Measurements from ENCODE around the gene SLC30A2. TPM values are rescaled to one million over a fixed set of nuclear protein-coding genes. Genes with fewer than 3 reads are reported as not detected.

SLC30A2 gene
- total and polyA plus RNA-seq, 9 of the 15 experiments (the other 6 are each of a cell fraction or from before 2014, with no cell fraction given): 0.01 to 0.18 (median 0.06) TPM; not detected in 3

DNA sequence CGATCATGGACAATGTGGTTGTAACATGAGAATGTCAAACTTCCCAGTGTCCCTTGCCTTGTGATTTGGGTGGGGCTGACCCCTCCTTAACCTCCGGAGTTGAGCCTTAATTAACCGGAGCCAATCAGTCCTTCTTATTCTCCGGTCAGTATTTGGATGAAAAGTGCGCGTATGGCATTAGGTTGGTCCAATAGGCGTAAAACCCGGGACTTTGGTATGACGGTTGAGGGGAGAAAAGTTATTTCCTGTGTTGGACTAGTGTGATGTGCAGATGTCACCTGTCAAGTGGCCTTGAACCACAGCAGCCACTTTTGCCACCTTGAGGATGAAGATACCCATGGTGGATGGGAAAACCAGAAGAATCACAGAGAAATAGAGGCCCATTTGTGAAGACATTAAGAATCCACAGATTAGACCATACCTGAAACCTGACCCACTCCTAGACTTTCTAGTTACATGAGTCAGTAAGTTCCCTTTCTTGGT, 53.2 kb downstream of the SLC30A2 start (continued):
- TF ChIP-seq E2F3 (CRISPR knock-in tag; IDR thresholded peaks at IDR 0.05) (no peak), SUPT5H (IDR thresholded peaks at IDR 0.05) (no peak), SRSF7 (optimal IDR thresholded peaks at IDR 0.05; ENCODE audit: low read depth, low read length) (no peak), SNRNP70 (optimal IDR thresholded peaks at IDR 0.05; ENCODE audit: low read depth, low read length) (no peak), ZNF146 (CRISPR knock-in tag; IDR thresholded peaks at IDR 0.05; ENCODE audit: unreplicated experiment) (no peak), ETV5 (CRISPR knock-in tag; IDR thresholded peaks at IDR 0.05; ENCODE audit: low read depth) (no peak), HSF4 (CRISPR knock-in tag; IDR thresholded peaks at IDR 0.05; ENCODE audit: borderline replicate concordance) (no peak), POLR2G (IDR thresholded peaks at IDR 0.05; ENCODE audit: low read depth, low read length) (no peak), ZNF143 (CRISPR knock-in tag; IDR thresholded peaks at IDR 0.05) (no peak), CEBPG (CRISPR knock-in tag; IDR thresholded peaks at IDR 0.05) (no peak), CEBPG (tag; conservative IDR thresholded peaks at IDR 0.05 in 1 of 2, IDR thresholded peaks at IDR 0.05 in 1 of 2) (no peak), KDM5B (IDR thresholded peaks at IDR 0.05; ENCODE audit: insufficient replicate concordance, low read depth, low read length) (no peak), ZNF57 (CRISPR knock-in tag; IDR thresholded peaks at IDR 0.05) (no peak), PPARD (CRISPR knock-in tag; IDR thresholded peaks at IDR 0.05) (no peak), NR2F6 (CRISPR knock-in tag; IDR thresholded peaks at IDR 0.05) (no peak), ETV1 (tag; conservative IDR thresholded peaks at IDR 0.05; ENCODE audit: low read depth) (no peak), FIP1L1 (IDR thresholded peaks at IDR 0.05; ENCODE audit: low read depth, low read length, poor library complexity, severe bottlenecking) (no peak), SREBF2 (CRISPR knock-in tag; IDR thresholded peaks at IDR 0.05) (no peak), SAFB2 (IDR thresholded peaks at IDR 0.05; ENCODE audit: borderline replicate concordance, low read depth, low read length, severe bottlenecking) (no peak), PTTG1 (tag; IDR thresholded peaks at IDR 0.05; ENCODE audit: low read depth) (no peak)
- TF ChIP-seq, protein P1, sequence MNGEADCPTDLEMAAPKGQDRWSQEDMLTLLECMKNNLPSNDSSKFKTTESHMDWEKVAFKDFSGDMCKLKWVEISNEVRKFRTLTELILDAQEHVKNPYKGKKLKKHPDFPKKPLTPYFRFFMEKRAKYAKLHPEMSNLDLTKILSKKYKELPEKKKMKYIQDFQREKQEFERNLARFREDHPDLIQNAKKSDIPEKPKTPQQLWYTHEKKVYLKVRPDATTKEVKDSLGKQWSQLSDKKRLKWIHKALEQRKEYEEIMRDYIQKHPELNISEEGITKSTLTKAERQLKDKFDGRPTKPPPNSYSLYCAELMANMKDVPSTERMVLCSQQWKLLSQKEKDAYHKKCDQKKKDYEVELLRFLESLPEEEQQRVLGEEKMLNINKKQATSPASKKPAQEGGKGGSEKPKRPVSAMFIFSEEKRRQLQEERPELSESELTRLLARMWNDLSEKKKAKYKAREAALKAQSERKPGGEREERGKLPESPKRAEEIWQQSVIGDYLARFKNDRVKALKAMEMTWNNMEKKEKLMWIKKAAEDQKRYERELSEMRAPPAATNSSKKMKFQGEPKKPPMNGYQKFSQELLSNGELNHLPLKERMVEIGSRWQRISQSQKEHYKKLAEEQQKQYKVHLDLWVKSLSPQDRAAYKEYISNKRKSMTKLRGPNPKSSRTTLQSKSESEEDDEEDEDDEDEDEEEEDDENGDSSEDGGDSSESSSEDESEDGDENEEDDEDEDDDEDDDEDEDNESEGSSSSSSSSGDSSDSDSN (IDR thresholded peaks at IDR 0.05; ENCODE audit: borderline replicate concordance in 1 of 2, low read depth in 2 of 2, low read length in 2 of 2): no peak
- TF ChIP-seq, protein P2, sequence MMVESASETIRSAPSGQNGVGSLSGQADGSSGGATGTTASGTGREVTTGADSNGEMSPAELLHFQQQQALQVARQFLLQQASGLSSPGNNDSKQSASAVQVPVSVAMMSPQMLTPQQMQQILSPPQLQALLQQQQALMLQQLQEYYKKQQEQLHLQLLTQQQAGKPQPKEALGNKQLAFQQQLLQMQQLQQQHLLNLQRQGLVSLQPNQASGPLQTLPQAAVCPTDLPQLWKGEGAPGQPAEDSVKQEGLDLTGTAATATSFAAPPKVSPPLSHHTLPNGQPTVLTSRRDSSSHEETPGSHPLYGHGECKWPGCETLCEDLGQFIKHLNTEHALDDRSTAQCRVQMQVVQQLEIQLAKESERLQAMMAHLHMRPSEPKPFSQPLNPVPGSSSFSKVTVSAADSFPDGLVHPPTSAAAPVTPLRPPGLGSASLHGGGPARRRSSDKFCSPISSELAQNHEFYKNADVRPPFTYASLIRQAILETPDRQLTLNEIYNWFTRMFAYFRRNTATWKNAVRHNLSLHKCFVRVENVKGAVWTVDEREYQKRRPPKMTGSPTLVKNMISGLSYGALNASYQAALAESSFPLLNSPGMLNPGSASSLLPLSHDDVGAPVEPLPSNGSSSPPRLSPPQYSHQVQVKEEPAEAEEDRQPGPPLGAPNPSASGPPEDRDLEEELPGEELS (CRISPR knock-in tag; IDR thresholded peaks at IDR 0.05; ENCODE audit: borderline replicate concordance): 0 out of 2 replicates have a peak, but pooled peaks have one; percentile 14
- TF ChIP-seq, protein P3, sequence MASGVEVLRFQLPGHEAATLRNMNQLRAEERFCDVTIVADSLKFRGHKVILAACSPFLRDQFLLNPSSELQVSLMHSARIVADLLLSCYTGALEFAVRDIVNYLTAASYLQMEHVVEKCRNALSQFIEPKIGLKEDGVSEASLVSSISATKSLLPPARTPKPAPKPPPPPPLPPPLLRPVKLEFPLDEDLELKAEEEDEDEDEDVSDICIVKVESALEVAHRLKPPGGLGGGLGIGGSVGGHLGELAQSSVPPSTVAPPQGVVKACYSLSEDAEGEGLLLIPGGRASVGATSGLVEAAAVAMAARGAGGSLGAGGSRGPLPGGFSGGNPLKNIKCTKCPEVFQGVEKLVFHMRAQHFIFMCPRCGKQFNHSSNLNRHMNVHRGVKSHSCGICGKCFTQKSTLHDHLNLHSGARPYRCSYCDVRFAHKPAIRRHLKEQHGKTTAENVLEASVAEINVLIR (CRISPR knock-in tag; IDR thresholded peaks at IDR 0.05): no peak
